WERI-Rb-1 (cell line): ENCODE measurements around the gene SLC1A7.

ENCODE experiments used
- DNase-seq: peaks from one replicate; pipeline ENCODE4 v3.0.0-alpha.2; 2020
- H3K27ac ChIP-seq: fragments of 250-450 bp; sonication (Bioruptor Pico); 2 replicates; pipeline ENCODE4 v1.5.1; 2020; ENCODE audit warnings: mild to moderate bottlenecking, moderate library complexity
- H3K27me3 ChIP-seq: fragments of 250-450 bp; sonication (Bioruptor Pico); 2 replicates; pipeline ENCODE4 v1.5.1; 2021; ENCODE audit warnings: mild to moderate bottlenecking, low read depth, moderate library complexity; ENCODE audit not compliant: insufficient read depth, severe bottlenecking
- H3K36me3 ChIP-seq: fragments of 250-450 bp; sonication (Bioruptor Pico); 2 replicates; pipeline ENCODE4 v1.5.1; 2020; ENCODE audit warnings: mild to moderate bottlenecking, moderate library complexity
- H3K4me3 ChIP-seq: 2 replicates; pipeline ENCODE4 v1.5.1; 2011; ENCODE audit warnings: low read depth, mild to moderate bottlenecking, control low read depth, low read length
- H3K9me3 ChIP-seq: fragments of 250-450 bp; sonication (Bioruptor Pico); 2 replicates; pipeline ENCODE4 v1.5.1; 2021; ENCODE audit warnings: mild to moderate bottlenecking, moderate library complexity; ENCODE audit not compliant: severe bottlenecking
- TF ChIP-seq, protein P1 (sequence below): IDR thresholded peaks from 2 replicates; pipeline ENCODE4 v1.5.1; 2011; ENCODE audit warnings: low read depth, mild to moderate bottlenecking, control low read depth, inconsistent platforms, low read length

SLC1A7 gene

DNA sequence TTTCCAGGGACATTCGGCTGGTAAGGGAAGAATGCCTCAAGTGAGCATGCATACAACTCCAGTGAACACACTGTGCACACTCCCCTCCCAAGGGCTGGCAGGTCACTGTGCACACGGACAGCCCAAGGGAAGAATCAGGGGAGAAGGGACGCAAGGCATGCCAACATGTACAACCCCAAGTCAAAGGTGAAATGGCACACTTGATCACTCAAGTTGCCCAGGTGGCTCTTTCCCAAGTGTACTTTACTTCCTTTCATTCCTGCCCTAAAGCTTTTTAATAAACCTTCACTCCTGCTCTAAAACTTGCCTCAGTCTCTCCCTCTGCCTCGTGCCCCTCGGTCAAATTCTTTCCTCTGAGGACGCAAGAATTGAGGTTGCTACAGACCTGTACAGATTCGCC, 13.5 kb upstream of the SLC1A7 start:
- Histone ChIP-seq H3K4me3 (no peak overlapping the region), H3K36me3 (no peaks in the 10 kb centered on the region), H3K27ac (no peak overlapping the region), H3K9me3 (no peaks in the 10 kb centered on the region), H3K27me3 (no peaks in the 10 kb centered on the region)
- TF ChIP-seq, protein P1, sequence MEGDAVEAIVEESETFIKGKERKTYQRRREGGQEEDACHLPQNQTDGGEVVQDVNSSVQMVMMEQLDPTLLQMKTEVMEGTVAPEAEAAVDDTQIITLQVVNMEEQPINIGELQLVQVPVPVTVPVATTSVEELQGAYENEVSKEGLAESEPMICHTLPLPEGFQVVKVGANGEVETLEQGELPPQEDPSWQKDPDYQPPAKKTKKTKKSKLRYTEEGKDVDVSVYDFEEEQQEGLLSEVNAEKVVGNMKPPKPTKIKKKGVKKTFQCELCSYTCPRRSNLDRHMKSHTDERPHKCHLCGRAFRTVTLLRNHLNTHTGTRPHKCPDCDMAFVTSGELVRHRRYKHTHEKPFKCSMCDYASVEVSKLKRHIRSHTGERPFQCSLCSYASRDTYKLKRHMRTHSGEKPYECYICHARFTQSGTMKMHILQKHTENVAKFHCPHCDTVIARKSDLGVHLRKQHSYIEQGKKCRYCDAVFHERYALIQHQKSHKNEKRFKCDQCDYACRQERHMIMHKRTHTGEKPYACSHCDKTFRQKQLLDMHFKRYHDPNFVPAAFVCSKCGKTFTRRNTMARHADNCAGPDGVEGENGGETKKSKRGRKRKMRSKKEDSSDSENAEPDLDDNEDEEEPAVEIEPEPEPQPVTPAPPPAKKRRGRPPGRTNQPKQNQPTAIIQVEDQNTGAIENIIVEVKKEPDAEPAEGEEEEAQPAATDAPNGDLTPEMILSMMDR = no peak
- no peak for DNase-seq

DNA sequence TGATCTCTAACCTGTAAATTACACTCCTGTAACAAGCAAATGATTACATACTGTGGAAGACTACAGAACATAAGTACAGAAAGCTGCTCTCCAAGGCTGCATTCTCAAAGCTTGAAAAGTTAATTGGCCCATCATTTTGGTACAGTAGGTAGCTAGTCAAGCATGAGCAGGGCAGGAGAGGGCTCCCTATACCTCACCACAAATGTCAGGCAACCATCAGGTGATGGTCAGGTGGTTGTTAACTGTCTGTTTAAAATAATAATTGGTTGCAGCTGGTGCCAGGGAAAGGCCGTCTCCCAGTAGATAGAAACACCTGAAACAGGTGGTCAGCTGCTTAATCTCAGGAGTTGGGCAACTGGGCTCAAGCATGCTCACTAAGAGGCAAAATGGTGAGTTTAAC, 13.1 kb upstream of the SLC1A7 start:
- TF ChIP-seq, protein P1 = no peak
- no peak overlapping the region for H3K27ac ChIP-seq
- no peak for DNase-seq
- H3K27me3 ChIP-seq = no peaks in the 10 kb centered on the region
- no peaks in the 10 kb centered on the region for H3K9me3 ChIP-seq
- no peaks in the 10 kb centered on the region for H3K36me3 ChIP-seq
- no peak overlapping the region for H3K4me3 ChIP-seq

DNA sequence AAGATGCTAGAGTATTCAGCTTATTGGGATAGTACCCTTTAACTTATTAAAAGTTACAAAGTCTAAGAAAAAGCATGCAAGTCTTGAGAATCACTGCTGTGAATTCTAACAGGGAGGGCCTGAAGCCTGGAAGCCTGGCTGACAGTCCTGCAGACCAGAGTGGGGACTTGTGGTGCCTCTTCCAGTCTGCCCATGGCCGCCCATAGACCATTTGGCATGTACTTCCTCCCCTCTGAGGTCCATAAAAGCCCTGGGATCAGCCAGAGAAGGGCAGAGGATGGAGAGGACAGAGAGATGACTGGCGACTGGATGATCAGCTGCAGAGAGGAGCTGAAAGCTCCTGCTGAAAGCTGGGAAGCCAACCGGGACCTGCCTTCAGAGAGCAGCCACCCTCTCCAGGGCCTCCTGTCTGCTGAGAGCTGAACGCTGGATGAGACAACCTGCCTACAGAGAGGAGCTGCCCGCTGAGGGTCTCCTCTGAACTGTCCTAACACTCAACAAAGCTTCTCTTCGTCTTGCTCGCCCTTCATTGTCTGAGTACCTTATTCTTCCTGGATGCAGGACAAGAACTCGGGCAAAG, 12.5 kb upstream of the SLC1A7 start:
- no peak overlapping the region for H3K27ac ChIP-seq
- TF ChIP-seq, protein P1 = no peak
- DNase-seq = no peak

DNA sequence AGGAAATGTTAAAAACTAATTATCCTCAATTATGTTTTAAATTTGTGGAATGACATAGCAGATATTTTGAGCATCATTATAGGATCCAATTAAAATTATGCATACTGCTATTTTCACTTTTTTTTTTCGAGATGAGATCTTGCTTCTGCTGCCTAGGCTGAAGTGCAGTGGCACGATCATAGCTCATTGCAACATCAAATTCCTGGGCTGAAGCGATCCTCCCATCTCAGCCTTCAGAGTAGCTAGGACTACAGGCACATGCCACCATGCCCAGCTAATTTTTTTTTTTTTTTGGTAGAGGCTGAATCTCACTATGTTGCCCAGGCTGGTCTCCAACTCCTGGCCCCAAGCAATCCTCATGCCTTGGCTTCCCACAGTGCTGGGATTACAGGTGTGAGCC, 11.3 kb upstream of the SLC1A7 start:
- no peak overlapping the region for H3K4me3 ChIP-seq
- TF ChIP-seq, protein P1 = no peak
- H3K27ac ChIP-seq = no peak overlapping the region
- no peak for DNase-seq
- H3K27me3 ChIP-seq = no peaks in the 10 kb centered on the region
- no peaks in the 10 kb centered on the region for H3K36me3 ChIP-seq
- H3K9me3 ChIP-seq = no peaks in the 10 kb centered on the region

More for the DNA sequence above, 12.5 kb upstream of the SLC1A7 start:
- Histone ChIP-seq H3K9me3 (no peaks in the 10 kb centered on the region), H3K36me3 (no peaks in the 10 kb centered on the region), H3K27me3 (no peaks in the 10 kb centered on the region), H3K4me3 (no peak overlapping the region)

DNA sequence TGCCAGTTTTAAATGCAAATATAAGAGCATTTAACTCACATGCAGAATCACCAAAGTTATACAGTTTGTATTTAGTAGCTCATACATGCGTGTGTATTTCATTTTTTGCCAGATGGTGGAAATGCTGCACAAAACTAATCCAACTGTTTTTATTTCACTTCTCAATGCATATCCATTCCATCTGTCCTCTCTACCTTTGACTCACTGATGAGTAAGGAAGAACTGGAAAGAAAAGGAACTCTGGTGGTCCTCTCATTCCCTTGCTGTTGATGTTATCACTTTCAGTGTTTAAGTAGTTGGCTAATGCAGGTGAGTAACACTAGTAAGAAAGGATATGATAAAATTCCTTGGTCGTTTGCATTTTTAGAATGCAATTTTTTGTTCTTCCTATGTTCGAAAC, 5.7 kb upstream of the SLC1A7 start:
- Histone ChIP-seq H3K9me3 (no peaks in the 10 kb centered on the region), H3K27ac (no peak overlapping the region), H3K27me3 (no peaks in the 10 kb centered on the region), H3K4me3 (no peak overlapping the region), H3K36me3 (no peaks in the 10 kb centered on the region)
- no peak for DNase-seq
- TF ChIP-seq, protein P1 = no peak

DNA sequence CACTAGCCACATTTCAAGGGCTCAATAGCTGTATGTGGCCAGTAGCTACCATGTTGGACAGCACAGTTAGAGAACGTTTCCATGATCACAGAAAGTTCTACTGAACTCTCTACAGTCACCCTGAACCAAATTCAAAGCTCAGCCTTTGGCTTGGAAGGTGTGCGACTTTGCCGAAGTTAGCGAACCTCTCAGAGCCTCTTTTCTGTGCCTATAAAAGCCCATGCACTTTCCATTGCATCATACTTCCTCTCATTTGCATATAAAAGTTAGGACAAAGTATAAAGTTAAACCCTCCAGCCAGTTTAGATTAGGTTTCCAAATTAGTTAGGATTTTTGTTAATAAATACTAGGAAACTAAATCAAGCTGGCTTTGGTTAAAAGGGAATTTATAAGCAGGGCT, 4.7 kb upstream of the SLC1A7 start:
- TF ChIP-seq, protein P1 = no peak
- H3K4me3 ChIP-seq = no peak overlapping the region
- H3K36me3 ChIP-seq = no peaks in the 10 kb centered on the region
- no peaks in the 10 kb centered on the region for H3K9me3 ChIP-seq
- no peak for DNase-seq
- H3K27ac ChIP-seq = no peak overlapping the region
- H3K27me3 ChIP-seq = no peaks in the 10 kb centered on the region
